ENCODE data around the gene FAM118B.

FAM118B gene

GRCh38 chr11:126172596-126173038 lies 39.0 kb upstream of the FAM118B start:
- Histone ChIP-seq H3K9ac (ENCODE audit: low read depth, low read length) (no peak overlapping the region), H3K4me3 (ENCODE audit: low read depth, low read length) (no peak overlapping the region)

DNA sequence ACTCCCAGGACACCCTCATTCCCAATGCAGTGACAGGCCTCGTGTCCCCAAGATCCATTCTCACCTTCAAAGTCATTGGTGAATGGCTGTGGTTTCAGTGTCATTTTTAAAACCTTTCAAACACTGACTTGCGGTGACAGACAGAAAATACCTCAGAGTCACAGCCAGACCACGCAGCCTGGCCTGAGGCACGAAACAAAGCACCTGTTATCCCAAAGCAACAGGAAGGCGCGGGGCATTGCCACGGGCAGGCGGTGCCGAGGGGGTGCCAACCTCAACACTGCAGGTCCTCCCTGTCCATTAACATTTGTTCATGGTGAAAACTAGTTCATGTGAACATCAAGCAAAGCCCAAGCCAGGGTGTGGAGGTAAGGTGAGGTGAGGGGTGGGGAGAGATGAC lies 38.3 kb upstream of the FAM118B start:
- Histone ChIP-seq H3K9ac (ENCODE audit: low read depth, low read length) (no peak overlapping the region), H3K27ac (ENCODE audit: low read depth, low read length) (no peak overlapping the region), H3K4me3 (ENCODE audit: low read depth, low read length) (no peak overlapping the region), H3K27me3 (ENCODE audit: control insufficient read depth, insufficient read depth, low read length) (no peaks in the 10 kb centered on the region), H3K9me3 (ENCODE audit: control insufficient read depth, insufficient read depth, low read length) (no peaks in the 10 kb centered on the region), H3K36me3 (ENCODE audit: control insufficient read depth, insufficient read depth, low read length) (no peaks in the 10 kb centered on the region), H3K4me1 (ENCODE audit: control insufficient read depth, insufficient read depth, low read length) (peaks cover 11% of the 10 kb centered on the region)

More at GRCh38 chr11:126172596-126173038, 39.0 kb upstream of the FAM118B start:
- Histone ChIP-seq H3K4me1 (ENCODE audit: control insufficient read depth, insufficient read depth, low read length) (peaks cover 11% of the 10 kb centered on the region), H3K27me3 (ENCODE audit: control insufficient read depth, insufficient read depth, low read length) (no peaks in the 10 kb centered on the region), H3K27ac (ENCODE audit: low read depth, low read length) (no peak overlapping the region), H3K9me3 (ENCODE audit: control insufficient read depth, insufficient read depth, low read length) (no peaks in the 10 kb centered on the region), H3K36me3 (ENCODE audit: control insufficient read depth, insufficient read depth, low read length) (no peaks in the 10 kb centered on the region)

DNA sequence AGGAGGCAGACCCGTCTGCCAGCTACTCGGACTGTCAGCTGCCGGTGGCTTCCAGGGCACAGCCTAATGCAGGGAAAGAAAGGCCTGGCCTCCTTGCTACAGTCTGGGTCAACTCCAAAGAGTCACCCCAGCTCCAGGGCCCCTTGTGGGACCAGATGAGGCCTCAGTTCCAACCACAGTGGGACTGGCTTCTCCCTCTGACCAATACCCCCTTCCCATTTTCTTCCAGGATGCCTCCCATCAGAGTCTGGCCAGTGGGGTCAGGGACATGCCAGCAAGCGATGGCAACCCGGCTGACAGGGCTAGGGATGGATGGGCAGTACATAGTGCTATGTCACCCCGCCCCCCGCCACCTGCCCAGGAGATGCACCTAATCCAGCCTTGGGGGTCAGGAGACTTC lies 36.8 kb upstream of the FAM118B start:
- Histone ChIP-seq H3K4me3 (ENCODE audit: low read depth, low read length) (no peak overlapping the region), H3K9me3 (ENCODE audit: control insufficient read depth, insufficient read depth, low read length) (no peaks in the 10 kb centered on the region)

DNA sequence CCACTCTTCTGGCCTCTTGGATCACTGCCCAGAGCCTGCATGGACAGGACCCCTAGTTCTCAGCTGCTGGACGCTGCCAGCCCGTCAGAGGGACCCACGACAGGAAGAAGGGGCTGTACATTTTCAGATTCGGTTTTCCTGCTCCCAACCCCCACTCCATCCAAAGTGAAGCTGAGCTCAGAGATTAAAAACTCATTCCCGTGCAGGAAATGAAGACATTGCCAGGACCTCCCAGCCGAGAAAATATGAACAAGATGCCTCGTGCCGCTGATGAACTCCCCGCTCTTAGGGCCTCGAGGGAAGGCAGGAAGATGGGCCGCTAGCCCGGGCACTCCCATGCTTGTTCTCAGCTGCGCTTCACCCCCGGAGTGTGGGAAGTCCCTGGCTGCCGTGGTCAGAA lies 36.2 kb upstream of the FAM118B start:
- H3K36me3 ChIP-seq (ENCODE audit: control insufficient read depth, insufficient read depth, low read length): no peaks in the 10 kb centered on the region
- no peak overlapping the region for H3K9ac ChIP-seq (ENCODE audit: low read depth, low read length)
- no peak overlapping the region for H3K27ac ChIP-seq (ENCODE audit: low read depth, low read length)
- no peak overlapping the region for H3K4me3 ChIP-seq (ENCODE audit: low read depth, low read length)
- no peaks in the 10 kb centered on the region for H3K27me3 ChIP-seq (ENCODE audit: control insufficient read depth, insufficient read depth, low read length)
- no peaks in the 10 kb centered on the region for H3K9me3 ChIP-seq (ENCODE audit: control insufficient read depth, insufficient read depth, low read length)
- no peaks in the 10 kb centered on the region for H3K4me1 ChIP-seq (ENCODE audit: control insufficient read depth, insufficient read depth, low read length)

More for the DNA sequence above, 36.8 kb upstream of the FAM118B start:
- Histone ChIP-seq H3K27me3 (ENCODE audit: control insufficient read depth, insufficient read depth, low read length) (no peaks in the 10 kb centered on the region), H3K4me1 (ENCODE audit: control insufficient read depth, insufficient read depth, low read length) (no peaks in the 10 kb centered on the region), H3K27ac (ENCODE audit: low read depth, low read length) (no peak overlapping the region), H3K36me3 (ENCODE audit: control insufficient read depth, insufficient read depth, low read length) (no peaks in the 10 kb centered on the region), H3K9ac (ENCODE audit: low read depth, low read length) (no peak overlapping the region)

DNA sequence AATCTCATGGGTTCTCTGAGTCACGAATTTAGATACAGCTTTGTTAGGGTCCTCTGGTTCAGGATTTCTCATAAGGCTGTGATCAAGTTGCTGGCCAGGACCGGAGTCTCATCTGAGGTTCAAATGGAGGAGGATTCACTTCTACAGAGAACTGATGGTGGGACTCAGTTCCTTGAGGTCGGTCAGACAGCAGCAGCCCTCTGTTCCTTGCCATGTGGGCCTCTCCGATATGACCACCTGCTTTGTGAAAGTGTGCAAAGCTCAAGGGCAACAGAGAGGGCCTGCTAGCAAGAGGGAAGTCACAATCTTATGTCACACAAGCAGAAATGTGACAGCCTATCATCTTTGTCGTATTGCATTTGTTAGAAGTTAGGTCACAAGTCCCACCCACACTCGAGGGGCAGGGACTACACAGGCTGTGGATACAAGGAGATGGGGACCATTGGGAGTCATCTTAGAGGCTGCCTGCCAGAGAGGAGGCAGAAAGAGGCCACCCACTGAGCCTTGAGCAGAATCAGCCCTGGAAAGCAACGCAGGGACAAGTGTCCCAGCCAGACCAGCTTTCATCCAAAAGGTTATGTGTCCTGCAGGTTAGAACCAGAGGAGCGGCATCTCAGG lies 34.6 kb upstream of the FAM118B start:
- Histone ChIP-seq H3K36me3 (ENCODE audit: control insufficient read depth, insufficient read depth, low read length) (no peaks in the 10 kb centered on the region), H3K9me3 (ENCODE audit: control insufficient read depth, insufficient read depth, low read length) (no peaks in the 10 kb centered on the region), H3K27me3 (ENCODE audit: control insufficient read depth, insufficient read depth, low read length) (no peaks in the 10 kb centered on the region), H3K4me1 (ENCODE audit: control insufficient read depth, insufficient read depth, low read length) (no peaks in the 10 kb centered on the region), H3K27ac (ENCODE audit: low read depth, low read length) (no peak overlapping the region), H3K4me3 (ENCODE audit: low read depth, low read length) (no peak overlapping the region), H3K9ac (ENCODE audit: low read depth, low read length) (no peak overlapping the region)

DNA sequence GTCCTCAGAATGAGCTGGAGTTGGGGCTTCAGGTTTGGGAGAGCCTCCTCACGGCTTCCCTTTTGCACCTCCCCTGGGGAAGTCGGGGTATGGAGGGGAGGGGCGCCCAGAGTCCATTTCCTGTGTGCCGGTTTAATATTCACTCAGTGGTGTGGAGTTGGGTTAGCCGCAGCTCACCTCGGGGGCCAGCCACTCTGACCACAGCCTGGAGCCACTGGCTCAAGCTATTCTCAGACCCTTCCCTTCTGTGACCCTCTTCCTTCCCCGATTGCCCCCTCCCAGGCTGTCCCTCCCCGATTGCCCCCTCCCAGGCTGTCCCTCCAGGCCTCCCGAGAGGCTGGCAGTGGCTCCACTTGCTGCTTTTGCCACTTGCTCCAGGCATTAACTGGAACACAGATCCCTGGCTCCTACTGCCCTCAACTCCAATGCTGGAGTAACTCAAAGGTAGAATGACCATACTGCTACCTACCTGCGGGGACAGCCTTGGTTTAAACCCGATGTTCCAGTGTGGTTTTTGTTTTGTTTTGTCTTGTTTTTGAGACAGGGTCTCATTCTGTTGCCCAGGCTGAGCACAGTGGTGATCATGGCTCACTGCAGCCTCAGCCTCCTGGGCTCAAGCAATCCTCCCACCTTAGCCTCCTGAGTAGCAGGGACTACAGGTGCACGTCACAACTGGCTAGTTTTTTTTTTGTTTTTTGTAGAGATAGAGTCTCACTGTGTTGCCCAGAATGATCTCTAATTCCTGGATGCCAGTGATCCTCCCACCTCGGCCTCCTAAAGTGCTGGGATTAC lies 29.4 kb upstream of the FAM118B start:
- no peaks in the 10 kb centered on the region for H3K4me1 ChIP-seq (ENCODE audit: control insufficient read depth, insufficient read depth, low read length)
- H3K4me3 ChIP-seq (ENCODE audit: low read depth, low read length): no peak overlapping the region
- H3K9ac ChIP-seq (ENCODE audit: low read depth, low read length): no peak overlapping the region
- no peak overlapping the region for H3K27ac ChIP-seq (ENCODE audit: low read depth, low read length)
- H3K9me3 ChIP-seq (ENCODE audit: control insufficient read depth, insufficient read depth, low read length): no peaks in the 10 kb centered on the region
- H3K36me3 ChIP-seq (ENCODE audit: control insufficient read depth, insufficient read depth, low read length): no peaks in the 10 kb centered on the region
- no peaks in the 10 kb centered on the region for H3K27me3 ChIP-seq (ENCODE audit: control insufficient read depth, insufficient read depth, low read length)

- Histone ChIP-seq H3K27ac (ENCODE audit: low read depth, low read length) (no peak overlapping the region), H3K36me3 (ENCODE audit: control insufficient read depth, insufficient read depth, low read length) (no peaks in the 10 kb centered on the region), H3K9me3 (ENCODE audit: control insufficient read depth, insufficient read depth, low read length) (no peaks in the 10 kb centered on the region), H3K27me3 (ENCODE audit: control insufficient read depth, insufficient read depth, low read length) (no peaks in the 10 kb centered on the region), H3K4me1 (ENCODE audit: control insufficient read depth, insufficient read depth, low read length) (no peaks in the 10 kb centered on the region), H3K9ac (ENCODE audit: low read depth, low read length) (no peak overlapping the region), H3K4me3 (ENCODE audit: low read depth, low read length) (no peak overlapping the region)
Observed at GRCh38 chr11:126182787-126183445, 28.7 kb upstream of the FAM118B start.

- Histone ChIP-seq H3K4me1 (ENCODE audit: control insufficient read depth, insufficient read depth, low read length) (no peaks in the 10 kb centered on the region), H3K27ac (ENCODE audit: low read depth, low read length) (no peak overlapping the region), H3K9me3 (ENCODE audit: control insufficient read depth, insufficient read depth, low read length) (no peaks in the 10 kb centered on the region), H3K27me3 (ENCODE audit: control insufficient read depth, insufficient read depth, low read length) (no peaks in the 10 kb centered on the region), H3K4me3 (ENCODE audit: low read depth, low read length) (no peak overlapping the region), H3K36me3 (ENCODE audit: control insufficient read depth, insufficient read depth, low read length) (peaks cover under 1% of the 10 kb centered on the region; the same call in 1 of the 2 replicates), H3K9ac (ENCODE audit: low read depth, low read length) (no peak overlapping the region)
Observed at GRCh38 chr11:126185259-126186024, 26.1 kb upstream of the FAM118B start.

DNA sequence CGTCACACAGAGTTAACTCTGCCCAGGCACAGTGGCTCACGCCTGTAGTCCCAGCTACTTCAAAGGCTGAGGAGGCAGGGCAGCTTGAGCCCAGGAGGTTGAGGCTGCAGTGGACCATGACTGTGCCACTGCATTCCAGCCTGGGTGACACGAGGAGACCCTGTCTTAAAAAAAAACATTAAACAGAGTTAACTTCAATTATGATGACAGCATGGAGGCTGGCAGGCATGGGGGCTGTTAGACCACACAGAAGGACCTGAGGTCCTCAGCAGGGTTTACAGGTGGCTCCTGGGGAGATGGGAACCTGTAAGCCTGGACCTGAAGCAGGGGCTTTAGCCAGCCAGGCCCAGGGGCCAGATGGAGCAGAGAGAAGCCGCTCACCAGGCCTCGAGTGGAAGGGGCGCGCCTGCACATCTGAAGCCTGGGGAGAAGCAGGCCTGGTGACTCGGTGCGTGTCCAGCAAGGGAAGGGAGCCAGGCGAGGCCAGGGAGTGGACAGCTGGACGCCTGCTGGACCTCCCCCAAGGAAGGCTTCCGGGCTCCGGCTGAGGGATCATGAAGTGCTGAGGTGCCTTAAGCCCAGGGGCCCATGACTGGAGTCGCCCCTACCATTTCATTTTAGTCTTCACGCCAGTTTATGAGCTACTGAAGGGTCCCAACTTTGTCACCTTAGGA lies 25.4 kb upstream of the FAM118B start:
- H3K4me3 ChIP-seq (ENCODE audit: low read depth, low read length): no peak overlapping the region
- peaks cover 7% of the 10 kb centered on the region for H3K36me3 ChIP-seq (ENCODE audit: control insufficient read depth, insufficient read depth, low read length)
- no peaks in the 10 kb centered on the region for H3K27me3 ChIP-seq (ENCODE audit: control insufficient read depth, insufficient read depth, low read length)
- no peaks in the 10 kb centered on the region for H3K4me1 ChIP-seq (ENCODE audit: control insufficient read depth, insufficient read depth, low read length)
- no peaks in the 10 kb centered on the region for H3K9me3 ChIP-seq (ENCODE audit: control insufficient read depth, insufficient read depth, low read length)
- H3K9ac ChIP-seq (ENCODE audit: low read depth, low read length): no peak overlapping the region
- H3K27ac ChIP-seq (ENCODE audit: low read depth, low read length): no peak overlapping the region

DNA sequence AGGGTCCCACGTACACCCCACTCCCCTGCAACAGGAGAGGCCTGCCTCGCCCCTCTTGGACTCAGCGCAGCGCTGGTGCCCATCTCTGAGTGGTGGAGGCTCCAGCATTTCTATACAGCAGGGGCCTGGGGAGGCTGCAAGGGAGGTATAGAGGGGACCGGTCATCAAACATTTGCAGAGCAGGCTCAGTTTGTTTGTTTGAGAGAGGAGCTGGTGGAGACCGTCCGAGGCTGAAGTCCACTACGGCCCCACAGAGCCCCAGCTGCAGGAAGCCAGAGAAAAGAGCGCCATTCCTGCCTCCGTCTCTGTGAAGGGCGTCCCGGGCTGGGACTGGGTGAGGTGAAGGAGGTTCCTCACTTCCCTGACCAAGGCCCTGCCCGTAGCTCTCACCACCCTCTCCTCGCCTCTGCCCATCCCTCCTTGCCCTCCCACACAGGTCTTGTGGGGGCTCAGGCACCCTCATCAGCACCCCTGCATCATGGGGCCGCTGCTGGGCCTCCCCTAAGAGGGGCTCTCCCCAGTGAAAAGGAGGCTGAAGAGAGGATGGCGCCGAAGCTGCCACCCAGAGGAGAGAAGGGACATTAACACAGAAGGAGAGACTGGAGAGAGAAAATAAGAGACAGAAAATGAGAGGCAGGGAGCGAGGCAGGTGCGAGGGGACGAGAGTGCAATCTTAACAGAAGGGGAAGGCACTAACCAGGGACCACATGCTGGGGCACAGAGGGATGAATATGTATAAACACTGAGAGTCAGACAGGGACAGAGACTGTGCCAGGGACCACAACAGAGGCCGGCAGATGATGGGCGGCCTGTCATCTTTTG lies 24.7 kb upstream of the FAM118B start:
- Histone ChIP-seq H3K4me3 (ENCODE audit: low read depth, low read length) (no peak overlapping the region), H3K36me3 (ENCODE audit: control insufficient read depth, insufficient read depth, low read length) (peaks cover 15% of the 10 kb centered on the region), H3K4me1 (ENCODE audit: control insufficient read depth, insufficient read depth, low read length) (no peaks in the 10 kb centered on the region), H3K9me3 (ENCODE audit: control insufficient read depth, insufficient read depth, low read length) (no peaks in the 10 kb centered on the region), H3K9ac (ENCODE audit: low read depth, low read length) (no peak overlapping the region), H3K27me3 (ENCODE audit: control insufficient read depth, insufficient read depth, low read length) (no peaks in the 10 kb centered on the region), H3K27ac (ENCODE audit: low read depth, low read length) (no peak overlapping the region)
